HL-60/S4 treated with retinoic acid at 250 ng/mL for 4 days and 3 days (cell line): ENCODE results near the gene DERL3.

Source experiments
- in situ Hi-C: fragments of 300-500 bp; cut with MboI; formaldehyde crosslinking; loops from 2 replicates; pipeline ENCODE4 v1.7.0; 2022; ENCODE audit warnings: low sequenced_read_pairs

DERL3 gene

DNA sequence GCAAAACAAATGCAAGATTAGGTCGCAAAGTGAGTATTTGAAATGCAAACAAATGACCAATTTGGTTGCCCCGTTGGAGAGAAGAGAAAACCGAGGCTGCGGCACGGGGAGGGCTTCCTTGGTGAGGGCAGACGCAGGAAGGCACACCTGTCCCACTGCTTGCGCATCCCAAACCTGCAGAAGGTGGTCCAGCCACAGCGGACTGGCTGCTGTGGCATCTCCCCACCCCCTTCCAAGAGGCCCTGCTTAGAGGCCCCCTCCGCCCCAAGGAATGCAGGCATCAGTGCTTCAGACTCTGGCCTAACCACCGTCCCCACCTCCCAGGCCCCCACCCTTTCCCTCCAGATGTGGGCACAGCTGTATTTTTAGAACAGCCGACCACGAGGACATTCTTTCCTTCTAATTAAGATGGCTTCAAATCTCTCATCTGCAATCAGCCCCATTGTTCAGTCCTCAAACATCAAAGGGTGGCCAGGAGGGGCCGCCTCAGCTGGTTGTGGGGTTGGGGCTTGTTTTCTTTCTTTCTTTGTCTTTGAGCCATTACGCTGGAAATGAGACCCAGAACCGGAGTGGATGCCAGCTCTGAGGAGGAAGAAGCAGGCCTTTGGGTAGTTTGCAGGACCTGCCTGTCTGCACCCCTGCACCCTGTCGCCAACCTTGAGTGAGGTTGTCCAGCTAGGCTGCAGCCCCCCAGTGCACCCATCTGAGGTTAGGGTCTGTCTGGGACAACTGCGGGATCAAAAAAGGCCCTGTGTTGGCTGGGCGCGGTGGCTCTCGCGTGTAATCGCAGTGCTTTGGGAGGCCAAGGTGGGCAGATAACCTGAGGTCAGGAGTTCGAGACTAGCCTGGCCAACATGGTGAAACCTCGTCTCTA, 9.4 kb upstream of the DERL3 start:
- in situ Hi-C loops = no loop called here

GRCh38 chr22:23847310-23847920, 8.6 kb upstream of the DERL3 start:
- in situ Hi-C loops = no loop called here

- in situ Hi-C loops = no loop called here
These were observed 7.3 kb upstream of the DERL3 start for GRCh38 chr22:23846081-23846469.

GRCh38 chr22:23845265-23846080, 6.7 kb upstream of the DERL3 start:
- in situ Hi-C loops = no loop called here

- in situ Hi-C loops = no loop called here
These were observed 6.0 kb upstream of the DERL3 start for GRCh38 chr22:23844739-23845202.

GRCh38 chr22:23842599-23842998, 3.8 kb upstream of the DERL3 start:
- in situ Hi-C loops = no loop called here

- in situ Hi-C loops = no loop called here
These were observed 3.1 kb upstream of the DERL3 start for GRCh38 chr22:23841736-23842445.

DNA sequence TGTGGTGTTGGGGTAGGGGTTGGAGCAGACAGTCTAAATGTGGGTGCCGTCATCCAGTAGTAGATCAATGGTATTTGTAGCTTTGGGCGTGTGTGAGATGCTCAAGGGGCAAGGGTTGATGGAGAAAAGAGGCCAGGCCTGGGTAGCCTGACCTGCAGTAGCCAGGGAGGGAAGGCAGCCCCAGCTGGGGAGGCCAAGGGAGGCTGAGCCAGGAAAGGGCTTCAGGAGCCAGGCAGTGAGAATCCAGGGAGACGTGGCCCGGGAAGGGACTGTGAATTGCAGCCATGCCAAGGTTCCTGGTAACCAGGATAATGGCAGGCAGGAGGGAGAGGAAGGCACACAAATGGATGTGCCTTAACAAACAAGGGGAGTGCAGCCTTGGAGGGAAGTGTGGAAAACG, 2.5 kb upstream of the DERL3 start:
- in situ Hi-C loops = no loop called here

GRCh38 chr22:23840026-23840425, 1.2 kb upstream of the DERL3 start:
- in situ Hi-C loops = no loop called here

DNA sequence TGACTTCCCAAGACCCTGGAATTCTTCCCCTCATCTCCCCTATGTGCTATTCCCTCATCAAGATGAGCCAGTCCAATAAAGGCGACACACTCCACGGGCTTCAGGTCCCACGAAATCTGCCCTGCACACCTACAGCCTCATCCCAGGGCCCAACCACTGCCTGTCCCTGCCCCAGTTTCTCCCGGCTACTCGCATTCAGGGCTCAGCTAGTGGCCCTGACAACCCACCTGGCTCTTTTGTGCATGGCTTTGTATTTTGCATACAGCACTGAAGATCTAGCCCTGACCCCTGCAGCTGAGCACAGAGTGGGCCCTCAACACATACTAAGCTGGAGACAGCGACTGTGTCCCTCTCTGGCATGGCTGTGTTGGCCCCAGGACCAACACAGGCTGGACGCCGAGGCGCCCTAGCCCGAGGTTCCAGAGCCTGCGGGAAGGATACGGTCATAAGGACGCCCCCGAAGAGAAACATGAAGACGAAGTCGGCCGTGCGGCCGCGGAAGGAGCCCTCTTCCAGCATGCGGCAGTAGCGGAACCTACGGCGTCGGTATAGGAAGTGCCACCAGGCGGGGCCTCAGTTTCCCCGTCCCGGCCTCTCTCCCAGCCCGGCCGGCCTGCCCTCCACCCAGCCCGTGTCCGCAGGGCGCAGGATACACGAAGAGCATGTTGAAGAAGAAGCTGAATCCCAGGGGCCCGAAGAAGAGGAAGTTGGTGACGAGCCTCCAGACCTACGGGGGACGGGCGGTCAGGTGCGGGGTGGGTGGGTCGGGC, 710 bp downstream of the DERL3 start:
- in situ Hi-C loops = no loop called here

- in situ Hi-C loops = no loop called here
These were observed 1.3 kb downstream of the DERL3 start for GRCh38 chr22:23837496-23837859.

GRCh38 chr22:23836692-23837495, 1.9 kb downstream of the DERL3 start:
- in situ Hi-C loops = no loop called here

GRCh38 chr22:23836281-23836680, 2.5 kb downstream of the DERL3 start:
- in situ Hi-C loops = no loop called here

- in situ Hi-C loops = no loop called here
These were observed 3.2 kb downstream of the DERL3 start for GRCh38 chr22:23835484-23836144.

DNA sequence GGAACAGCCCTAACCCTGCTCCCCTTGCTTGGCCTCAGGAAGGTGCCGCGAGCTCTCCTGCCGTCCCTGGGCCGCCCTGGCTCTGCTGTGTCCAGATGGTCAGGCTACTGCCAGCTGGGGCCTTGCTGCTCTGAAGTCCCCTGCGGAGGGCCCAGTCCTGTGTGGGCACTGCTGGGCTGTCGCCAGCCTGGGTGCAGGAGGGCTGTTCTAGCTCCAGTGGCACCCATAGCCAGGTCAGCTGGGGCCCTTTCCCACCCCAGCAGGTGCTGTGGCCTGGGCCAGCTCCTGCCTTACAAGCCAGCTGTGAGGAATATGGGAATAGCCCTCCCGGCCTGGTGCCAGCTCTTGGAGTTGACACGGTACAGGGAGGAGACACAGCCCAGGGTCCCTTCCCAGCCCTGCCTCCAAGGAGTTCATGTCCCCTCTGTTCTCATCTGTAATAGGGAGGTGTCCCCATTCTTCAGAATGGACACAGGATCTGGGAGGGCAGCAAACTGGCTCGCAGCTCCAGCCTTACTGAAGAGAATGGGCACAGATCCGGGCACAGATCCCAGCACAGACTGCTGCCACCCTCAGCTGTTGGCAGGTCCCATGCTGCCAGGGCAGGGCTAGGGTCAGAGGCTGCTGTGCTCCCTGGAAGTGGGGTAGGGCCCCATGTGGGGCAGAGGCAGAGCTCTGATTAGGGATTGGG, 3.9 kb downstream of the DERL3 start:
- in situ Hi-C loops = no loop called here

DNA sequence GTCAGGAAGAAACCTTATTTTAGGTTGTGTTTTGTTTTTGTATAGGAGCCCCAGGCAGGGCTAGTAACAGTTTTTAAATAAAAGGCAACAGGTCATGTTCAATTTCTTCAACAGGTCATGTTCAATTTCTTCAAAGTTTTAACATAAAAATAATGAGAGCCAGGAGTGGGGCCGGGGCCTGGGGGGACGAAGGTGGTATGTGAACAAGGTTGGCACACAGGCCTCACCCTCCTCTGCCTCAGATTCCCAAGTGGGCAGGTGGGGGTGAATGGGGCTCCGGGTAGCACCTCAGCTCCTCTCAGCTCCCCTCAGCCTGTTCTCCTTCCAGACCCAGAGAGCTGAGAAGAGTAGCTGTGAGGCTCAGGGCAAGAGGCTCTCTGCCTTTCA, 4.4 kb downstream of the DERL3 start:
- in situ Hi-C loops = no loop called here

GRCh38 chr22:23833911-23834317, 4.9 kb downstream of the DERL3 start:
- in situ Hi-C loops = no loop called here

DNA sequence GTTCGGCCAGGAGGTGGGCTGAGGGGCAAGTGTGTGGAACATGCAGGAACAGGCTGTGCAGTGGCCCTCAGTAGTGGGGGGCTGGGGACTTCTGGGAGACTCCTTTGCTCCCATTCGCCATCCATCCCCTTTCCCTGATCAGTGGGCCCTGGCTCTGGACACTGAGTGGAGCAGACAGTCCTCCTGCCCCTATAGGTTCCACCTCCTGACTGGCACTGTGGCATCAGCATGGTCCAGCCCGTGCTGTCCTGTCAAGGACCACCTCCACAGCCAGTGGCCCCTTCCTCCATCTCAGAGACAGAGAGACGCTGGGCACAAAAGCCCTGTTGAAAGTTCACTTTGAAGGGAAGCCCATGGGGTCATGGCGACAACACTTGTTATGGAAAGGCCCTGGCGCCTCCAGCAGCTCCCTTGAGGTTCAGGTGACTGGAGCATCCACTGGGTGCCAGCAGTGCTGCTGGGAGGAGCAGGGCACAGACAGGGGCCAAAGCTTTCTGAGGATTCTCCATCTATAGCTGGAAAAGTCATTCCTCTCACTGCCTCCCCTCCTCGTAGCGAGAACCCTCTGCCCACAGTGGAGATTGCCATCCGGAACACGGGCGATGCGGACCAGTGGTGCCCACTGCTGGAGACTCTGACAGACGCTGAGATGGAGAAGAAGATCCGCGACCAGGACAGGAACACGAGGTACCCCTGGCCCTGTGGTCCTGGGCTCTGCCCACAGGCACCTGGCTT, 5.6 kb downstream of the DERL3 start:
- in situ Hi-C loops = no loop called here
